Measurements from ENCODE around the gene NPAT.
"Not testable (repeated sequence)": the region's sequence is repeated elsewhere in the genome, so short reads cannot be mapped to it uniquely, and the experiment has no call there.

NPAT gene

GRCh38 chr11:108218912-108219783 lies 3.3 kb downstream of the NPAT start:
- no peak for DNase-seq

GRCh38 chr11:108218455-108218854 lies 4.0 kb downstream of the NPAT start:
- DNase-seq, result no peak

DNA sequence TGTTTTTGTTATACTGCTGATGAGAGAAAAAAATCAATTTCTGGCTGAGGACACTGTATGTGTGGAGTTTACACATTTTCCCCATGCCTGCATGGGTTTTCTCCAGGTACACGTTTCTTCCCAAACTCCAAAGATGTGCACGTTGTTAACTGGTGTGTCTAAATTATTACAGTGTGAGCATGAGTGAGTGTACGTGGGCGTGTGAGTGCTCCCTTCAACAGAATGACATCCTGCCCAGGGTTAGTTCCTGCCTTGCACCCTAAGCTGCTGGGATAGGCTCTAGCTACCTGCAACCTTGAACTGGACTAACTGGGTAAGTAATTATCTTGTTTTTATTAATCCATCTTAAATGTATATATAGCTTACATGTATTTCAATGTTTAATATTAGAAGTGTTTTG lies 5.5 kb downstream of the NPAT start:
- DNase-seq, result no peak

GRCh38 chr11:108213784-108214183 lies 8.7 kb downstream of the NPAT start:
- DNase-seq, result no peak

- DNase-seq, result no peak
These were observed 12.0 kb downstream of the NPAT start for GRCh38 chr11:108210441-108210840.

DNA sequence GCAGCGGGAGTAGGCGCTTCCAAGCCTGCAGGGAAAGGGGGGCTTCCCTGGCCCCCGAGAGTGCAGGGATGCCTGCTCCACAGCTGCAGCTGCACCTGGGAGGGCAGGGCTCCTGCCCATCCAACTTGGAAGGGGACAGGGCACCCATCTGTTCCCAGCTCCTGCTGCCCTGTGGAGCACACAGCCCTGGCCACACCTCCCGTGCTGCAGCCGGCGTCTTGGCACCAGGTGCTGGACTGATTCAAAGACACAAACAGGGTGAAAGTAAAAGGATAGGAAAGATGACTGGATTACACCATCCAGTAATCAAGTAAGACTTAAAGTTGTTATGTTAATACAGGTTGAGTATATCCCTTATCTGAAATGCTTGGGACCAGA lies 14.8 kb downstream of the NPAT start:
- DNase-seq, result no peak

DNA sequence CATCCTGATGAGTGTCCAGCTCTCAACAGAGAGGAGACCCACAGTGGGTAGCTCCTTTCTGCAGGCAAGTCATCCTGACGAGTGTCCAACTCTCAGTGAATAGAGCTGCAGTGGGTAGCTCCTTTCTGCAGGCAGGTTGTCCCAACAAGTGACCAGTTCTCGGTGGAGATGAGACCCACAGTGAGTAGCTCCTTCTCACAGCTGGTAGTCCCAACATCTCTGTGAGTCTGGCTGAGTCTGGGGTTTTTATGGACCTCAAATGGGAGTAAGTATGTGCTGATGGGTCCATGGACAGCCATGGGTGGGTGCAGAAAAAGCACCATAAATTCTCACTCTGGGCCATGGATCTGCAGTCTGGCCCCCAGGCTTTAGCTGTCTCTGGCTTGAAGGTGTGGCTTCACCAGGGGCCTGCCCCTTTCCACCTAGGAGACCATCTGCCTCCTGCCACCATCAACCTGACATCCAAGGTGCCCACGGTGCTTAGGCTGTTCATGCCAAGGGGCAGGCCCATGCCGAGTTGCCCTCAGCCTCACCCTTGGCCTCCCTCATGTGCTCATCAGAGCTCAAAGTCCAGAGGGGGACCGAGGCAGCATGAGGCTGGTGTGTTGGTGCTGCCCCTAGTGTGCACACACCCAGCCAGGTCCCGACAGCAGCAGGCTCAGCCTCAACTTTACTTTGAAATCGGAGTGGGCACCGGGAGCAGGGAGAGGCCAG lies 15.3 kb downstream of the NPAT start:
- no peak for DNase-seq

DNA sequence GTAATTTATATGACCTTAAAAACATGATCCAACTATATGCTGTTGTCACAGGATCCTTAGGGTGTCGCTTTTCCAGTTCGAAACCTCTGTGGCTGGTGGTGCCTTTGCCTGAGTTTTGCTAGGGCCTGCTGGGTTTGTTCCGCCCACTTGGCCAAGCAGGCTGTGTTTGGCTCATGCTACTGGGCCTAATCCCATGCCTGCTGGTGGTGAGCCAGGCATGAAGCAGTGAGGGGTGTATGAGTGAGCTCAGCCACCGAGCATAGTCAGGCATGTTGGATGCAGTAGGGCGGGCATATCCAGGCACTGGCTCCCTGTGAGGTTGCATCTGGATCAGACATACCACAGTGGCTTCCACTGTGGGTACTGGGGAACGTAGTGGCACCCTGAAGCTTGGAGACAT lies 16.3 kb downstream of the NPAT start:
- no peak for DNase-seq

- DNase-seq, result no peak
These were observed 17.4 kb downstream of the NPAT start for GRCh38 chr11:108204929-108205499.

- DNase-seq, result no peak
These were observed 18.1 kb downstream of the NPAT start for GRCh38 chr11:108204376-108204775.

DNA sequence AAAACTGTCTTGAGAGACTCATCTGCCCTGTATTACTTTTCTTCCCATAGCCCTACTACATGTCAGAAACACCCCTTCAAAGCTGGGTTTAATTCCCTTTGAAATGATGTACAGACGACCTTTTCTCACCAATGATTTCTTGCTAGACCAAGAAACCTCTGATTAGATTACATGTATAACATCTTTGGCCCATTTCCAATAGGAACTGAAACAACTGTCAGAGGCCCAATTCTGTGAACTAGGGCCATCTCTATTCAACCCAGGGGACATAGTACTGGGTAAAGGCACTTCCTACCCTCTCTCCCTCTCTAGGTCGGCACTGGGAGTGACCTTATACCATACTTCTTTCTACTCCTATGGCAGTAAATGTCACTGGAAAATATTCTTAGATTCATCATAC lies 19.4 kb downstream of the NPAT start:
- no peak for DNase-seq

DNA sequence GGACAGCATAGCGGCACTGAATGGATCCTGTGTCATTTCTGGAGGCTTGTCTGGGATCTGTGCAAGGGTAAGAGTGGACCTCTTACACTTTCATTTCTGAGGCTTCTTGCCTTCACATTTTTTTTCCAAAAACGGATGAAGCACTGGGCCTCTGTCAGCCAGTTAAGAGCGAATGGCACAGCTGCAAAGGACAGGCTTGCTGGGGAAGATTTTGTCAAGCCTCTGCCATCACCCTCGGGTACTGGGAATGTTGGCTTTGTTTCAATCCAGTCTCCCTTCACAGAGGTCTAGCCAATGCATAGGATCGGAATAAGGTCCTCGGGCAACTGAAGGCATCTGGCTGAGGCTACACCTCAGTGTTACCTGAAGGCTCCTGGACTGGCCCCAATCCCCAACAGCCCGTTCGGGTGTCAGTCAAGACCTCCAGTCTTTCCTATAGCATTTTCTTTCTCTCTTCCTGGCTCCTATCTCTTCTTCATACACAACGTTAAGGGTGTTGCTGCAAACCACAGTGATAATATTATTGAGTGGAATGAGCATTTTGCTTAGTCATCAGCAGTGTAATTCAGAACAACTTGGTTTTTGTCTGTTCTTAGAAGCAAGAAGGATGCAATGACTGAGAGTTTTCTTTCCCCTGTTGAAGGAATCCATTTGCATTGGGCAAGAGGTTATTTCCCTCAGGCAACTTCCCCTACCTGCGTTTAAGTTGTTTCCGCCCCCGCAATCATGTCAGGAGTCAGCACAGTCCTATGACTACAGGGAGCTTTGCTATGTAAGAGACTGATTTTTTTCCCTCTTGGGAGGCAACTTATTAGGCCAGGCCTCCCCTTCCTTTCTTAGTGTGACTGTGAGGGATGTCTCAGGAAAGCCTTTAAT lies 22.8 kb downstream of the NPAT start:
- DNase-seq, result no peak

DNA sequence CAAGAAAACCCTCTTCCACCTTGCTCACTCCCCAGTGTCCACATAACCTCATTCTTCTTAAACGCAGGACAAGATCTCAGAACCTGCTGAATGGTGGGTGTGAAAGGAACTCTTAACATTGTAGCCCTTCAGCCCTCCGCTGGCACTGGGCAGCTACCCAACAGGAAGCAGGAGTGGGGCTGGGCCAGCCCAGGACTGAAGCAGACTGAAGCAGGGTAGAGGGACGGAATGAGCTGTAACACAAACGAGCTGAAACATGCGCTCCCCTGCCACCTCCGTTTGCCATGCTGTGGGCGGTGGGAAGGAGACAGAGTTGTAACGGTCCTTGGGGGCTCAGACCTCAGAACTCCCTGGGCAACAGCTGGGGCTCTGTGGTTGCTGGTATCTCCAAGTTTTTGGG lies 23.6 kb downstream of the NPAT start:
- no peak for DNase-seq

- no peak for DNase-seq
These were observed 25.1 kb downstream of the NPAT start for GRCh38 chr11:108197351-108197750.

DNA sequence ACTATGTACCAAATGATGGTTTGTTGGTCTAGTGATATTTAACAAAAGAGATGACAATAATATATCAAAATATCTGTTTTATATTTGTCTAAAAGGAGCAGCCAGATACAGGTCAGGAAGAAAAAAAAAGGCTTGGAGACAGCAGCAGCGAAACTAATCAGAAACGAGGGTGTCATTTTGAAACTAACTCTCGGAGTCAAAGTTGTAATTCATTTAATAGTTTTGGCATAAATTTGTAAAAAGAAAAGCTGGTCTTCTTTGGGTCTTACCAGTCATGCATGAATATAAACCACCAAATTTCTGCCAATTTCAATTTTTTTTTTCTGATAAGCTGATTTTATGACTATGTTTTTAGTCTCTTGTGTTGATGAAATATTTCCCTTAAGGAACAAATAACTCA lies 25.5 kb downstream of the NPAT start:
- DNase-seq, result no peak

DNA sequence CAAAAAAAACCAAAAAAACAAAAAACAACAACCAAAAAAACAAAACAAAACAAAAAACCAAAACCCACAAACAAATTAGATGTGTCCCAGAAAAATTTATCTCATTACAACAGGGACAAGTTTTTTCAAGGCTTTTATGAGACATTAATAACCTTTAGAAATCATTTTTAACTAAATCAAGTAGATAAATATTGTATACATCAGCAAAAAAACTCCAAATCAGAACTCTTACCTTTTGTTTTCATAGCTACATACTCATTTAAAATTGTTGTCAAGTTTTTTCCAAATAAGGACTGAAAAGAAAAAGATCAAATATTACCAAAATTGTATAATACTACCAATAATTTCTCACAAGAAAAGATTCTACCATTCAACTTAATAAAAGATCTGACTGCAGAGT lies 28.7 kb downstream of the NPAT start:
- no peak for DNase-seq

DNA sequence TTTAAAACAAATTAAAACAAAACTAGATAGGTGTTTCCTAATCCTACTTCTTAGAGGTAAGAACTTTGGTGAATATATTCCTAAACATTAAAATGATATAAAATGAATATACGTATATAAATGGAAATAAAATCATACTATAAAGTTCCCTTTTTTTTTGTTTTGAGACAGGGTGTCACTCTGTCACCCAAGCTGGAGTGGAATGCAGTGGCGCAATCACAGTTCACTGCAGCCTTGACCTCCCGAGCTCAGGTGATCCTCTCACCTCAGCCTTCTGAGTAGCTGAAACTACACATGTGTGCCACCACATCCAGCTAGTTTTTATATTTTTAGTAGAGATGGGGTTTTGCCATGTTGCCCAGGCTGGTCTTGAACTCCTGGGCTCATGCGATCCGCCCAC lies 44.9 kb downstream of the NPAT start:
- no peak for DNase-seq

DNA sequence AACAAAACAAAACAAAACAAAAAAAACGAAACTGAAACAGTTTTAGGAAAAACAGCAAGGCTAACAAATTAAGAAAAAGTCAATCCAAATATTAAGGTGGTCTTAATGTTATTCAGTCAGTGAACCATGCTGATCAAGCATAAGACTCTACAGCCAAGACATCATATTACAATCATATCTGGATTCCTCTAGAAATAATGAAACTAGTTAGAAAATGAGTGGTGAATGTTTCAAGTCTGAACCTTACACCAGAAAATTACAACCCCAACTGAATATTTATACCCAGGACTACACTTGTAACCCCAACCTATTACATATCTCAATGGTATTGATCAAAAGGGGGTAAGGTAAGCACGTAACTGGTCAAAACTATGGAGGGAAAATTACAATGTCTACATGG lies 52.3 kb downstream of the NPAT start:
- no peak for DNase-seq

DNA sequence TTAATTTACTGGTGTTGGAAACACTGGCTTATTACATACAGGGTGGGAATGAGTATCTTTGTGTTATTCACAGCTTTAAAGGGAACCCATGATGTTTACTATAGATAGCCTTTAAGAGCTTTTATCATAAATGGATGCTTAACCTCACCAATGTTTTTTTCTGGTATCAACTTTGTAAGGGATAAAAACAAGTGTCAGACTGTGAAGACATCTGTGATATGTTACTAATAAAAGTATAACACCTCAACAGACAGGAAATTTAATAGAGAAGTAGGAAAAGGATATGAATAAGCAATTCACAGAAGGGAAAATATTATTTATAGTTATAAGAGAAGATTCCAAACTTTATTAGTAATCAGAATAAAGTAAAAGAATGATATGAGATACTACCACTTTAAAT lies 54.8 kb downstream of the NPAT start:
- no peak for DNase-seq

GRCh38 chr11:108162878-108163277 lies 59.6 kb downstream of the NPAT start:
- not testable (repeated sequence) for DNase-seq

DNA sequence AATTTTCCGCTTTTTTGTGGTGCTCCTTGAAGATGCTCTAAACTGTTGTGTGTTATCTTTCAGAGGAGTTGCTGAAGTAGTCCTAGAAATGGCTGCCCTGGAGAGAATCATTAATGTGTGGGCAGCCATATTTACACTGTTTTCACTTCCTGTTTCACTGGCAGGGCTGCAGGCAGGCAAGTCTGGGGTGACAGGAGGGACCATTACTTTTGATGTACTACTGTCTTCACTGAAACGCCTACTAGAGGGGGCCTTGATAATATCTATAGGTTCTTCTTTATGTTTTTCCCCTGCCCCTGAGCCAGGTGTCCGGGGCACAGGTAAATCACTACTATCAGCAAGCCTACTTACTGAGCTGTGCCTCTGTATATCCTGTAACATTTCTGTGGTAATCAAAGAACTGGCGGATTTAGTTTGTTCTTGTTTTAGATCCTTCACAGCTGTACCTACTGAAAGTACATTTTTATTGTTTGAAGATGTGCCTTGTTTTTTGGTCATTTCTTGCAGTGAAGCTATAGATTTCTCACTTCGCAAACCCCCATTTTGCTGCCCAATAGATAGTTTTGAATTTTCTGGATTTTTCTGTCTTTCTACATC lies 61.4 kb downstream of the NPAT start:
- no peak for DNase-seq

- no peak for DNase-seq
These were observed 67.8 kb downstream of the NPAT start for GRCh38 chr11:108154591-108154990.

- no peak for DNase-seq
These were observed 73.9 kb downstream of the NPAT start for GRCh38 chr11:108148556-108148955.

Measured in T1000 (cell line).